SH-SY5Y (cell line): ENCODE data around the gene TMEM135.

Experiments
- GATA2 ChIP-seq: IDR thresholded peaks from 2 replicates; pipeline ENCODE4 v1.6.1; 2011; ENCODE audit warnings: mild to moderate bottlenecking, low read depth, low read length
- GATA3 ChIP-seq: IDR thresholded peaks from 2 replicates; pipeline ENCODE4 v1.6.1; 2011; ENCODE audit warnings: low read depth, mild to moderate bottlenecking, low read length, moderate library complexity

DNA sequence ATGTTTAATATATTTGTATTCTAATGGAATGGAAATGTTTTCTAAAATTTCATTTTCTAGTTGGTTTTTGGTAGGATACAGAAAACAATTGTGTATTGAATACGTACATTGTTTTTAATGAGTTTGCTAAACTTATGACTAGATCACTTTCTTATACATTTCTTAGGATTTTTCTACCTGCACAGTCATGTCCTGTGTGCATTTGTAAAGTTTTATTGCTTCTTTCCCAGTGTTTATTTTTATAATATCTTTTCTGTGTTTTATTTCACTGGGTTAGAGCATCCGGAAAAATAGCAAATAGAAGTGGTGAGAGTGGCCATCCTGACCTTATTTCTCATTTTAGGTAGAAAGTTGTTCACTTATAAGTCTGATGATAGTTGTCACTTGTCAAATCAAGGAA, 103.6 kb downstream of the TMEM135 start:
- TF ChIP-seq GATA2: no peak
- no peak for TF ChIP-seq GATA3
